ENCODE measurements around the gene ALKBH1. TPM values are rescaled to one million over a fixed set of nuclear protein-coding genes. Genes with fewer than 3 reads are reported as not detected.
A peak's percentile ranks its signal among the peaks of the same experiment; 100 is the strongest.

The ALKBH1 gene
- total RNA-seq, 1 experiment from 2014 or later, result 25.0 TPM

DNA sequence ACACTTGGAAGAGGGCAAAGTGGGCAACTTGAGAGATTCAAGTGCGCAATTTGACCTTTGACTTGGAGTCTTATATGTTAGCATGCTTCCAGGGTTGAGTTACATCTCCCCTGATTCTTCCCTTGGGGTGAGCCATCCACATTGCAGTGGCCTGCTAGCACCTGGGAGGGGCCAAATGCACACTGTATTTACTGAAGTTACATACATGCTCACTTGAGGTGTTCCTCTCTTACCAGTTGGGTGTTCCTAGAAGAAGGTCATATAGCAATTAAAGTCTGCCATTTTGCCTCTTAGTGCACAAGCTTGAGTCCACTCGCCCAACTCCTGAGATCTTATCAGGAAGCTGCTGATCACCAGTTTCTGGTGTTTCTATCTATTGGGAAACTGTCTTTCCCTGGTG is 77.7 kb downstream of the ALKBH1 start:
- Histone ChIP-seq H2AFZ (no peak overlapping the region), H3K9me3 (ENCODE audit: insufficient read depth, low read depth) (peaks cover 34% of the 10 kb centered on the region), H3F3A (ENCODE audit: insufficient read depth, low read depth) (no peaks in the 10 kb centered on the region), H3K79me2 (ENCODE audit: low read depth) (no peaks in the 10 kb centered on the region), H3K4me1 (replicated peaks; ENCODE audit: insufficient read depth) (no peaks in the 10 kb centered on the region), H3K9me2 (ENCODE audit: insufficient read depth) (no peaks in the 10 kb centered on the region), H3K27me3 (ENCODE audit: insufficient read depth, low read depth) (no peaks in the 10 kb centered on the region), H3K36me3 (ENCODE audit: low read depth) (no peaks in the 10 kb centered on the region), H4K20me1 (ENCODE audit: insufficient read depth) (no peaks in the 10 kb centered on the region), H3K4me3 (no peak overlapping the region), H3K27ac (no peak overlapping the region), H3K4me2 (no peak overlapping the region)
- no peak for TF ChIP-seq CTCF (conservative IDR thresholded peaks at IDR 0.05)
- no peak for TF ChIP-seq EZH2 (IDR thresholded peaks at IDR 0.05; ENCODE audit: low read depth)
- POLR2A ChIA-PET (ENCODE audit: unreplicated experiment), result no interaction called here
- no peak for DNase-seq
- intact Hi-C loops (cut with micrococcal nuclease; ENCODE audit: unreplicated experiment), result no loop called here
- BruUV-seq (replicated peaks), result no TSS peak
- CTCF ChIA-PET, result no interaction called here

- DNase-seq, result no peak
- Histone ChIP-seq H3K9me2 (ENCODE audit: insufficient read depth) (no peaks in the 10 kb centered on the region), H3F3A (ENCODE audit: insufficient read depth, low read depth) (peaks cover 32% of the 10 kb centered on the region), H3K9me3 (ENCODE audit: insufficient read depth, low read depth) (peaks cover 4% of the 10 kb centered on the region; the same call in 1 of the 2 replicates), H3K36me3 (ENCODE audit: low read depth) (no peaks in the 10 kb centered on the region), H3K4me1 (replicated peaks; ENCODE audit: insufficient read depth) (peaks cover 40% of the 10 kb centered on the region), H3K27ac (no peak overlapping the region), H3K27me3 (ENCODE audit: insufficient read depth, low read depth) (no peaks in the 10 kb centered on the region), H3K4me2 (no peak overlapping the region), H2AFZ (no peak overlapping the region), H3K4me3 (no peak overlapping the region), H4K20me1 (ENCODE audit: insufficient read depth) (no peaks in the 10 kb centered on the region), H3K79me2 (ENCODE audit: low read depth) (no peaks in the 10 kb centered on the region)
- POLR2A ChIA-PET (ENCODE audit: unreplicated experiment), result no interaction called here
- no peak for TF ChIP-seq CTCF (conservative IDR thresholded peaks at IDR 0.05)
- TF ChIP-seq EZH2 (IDR thresholded peaks at IDR 0.05; ENCODE audit: low read depth), result no peak
- intact Hi-C loops (cut with micrococcal nuclease; ENCODE audit: unreplicated experiment), result no loop called here
- no TSS peak for BruUV-seq (replicated peaks)
- CTCF ChIA-PET, result no interaction called here
Observed at GRCh38 chr14:77625360-77625759, 82.5 kb downstream of the ALKBH1 start.

GRCh38 chr14:77623201-77623600 is 84.6 kb downstream of the ALKBH1 start:
- Histone ChIP-seq H4K20me1 (ENCODE audit: insufficient read depth) (no peaks in the 10 kb centered on the region), H3K27ac (peak overlapping the region; percentile 73), H3K9me3 (ENCODE audit: insufficient read depth, low read depth) (no peaks in the 10 kb centered on the region), H3K79me2 (ENCODE audit: low read depth) (no peaks in the 10 kb centered on the region), H3K4me1 (replicated peaks; ENCODE audit: insufficient read depth) (peaks cover 40% of the 10 kb centered on the region), H3K4me3 (no peak overlapping the region), H3K27me3 (ENCODE audit: insufficient read depth, low read depth) (no peaks in the 10 kb centered on the region), H3K4me2 (peak overlapping the region; percentile 56), H3K9me2 (ENCODE audit: insufficient read depth) (no peaks in the 10 kb centered on the region), H2AFZ (peak overlapping the region; percentile 58; the same call in 1 of the 2 replicates), H3F3A (ENCODE audit: insufficient read depth, low read depth) (peaks cover 40% of the 10 kb centered on the region), H3K36me3 (ENCODE audit: low read depth) (no peaks in the 10 kb centered on the region)
- no peak for TF ChIP-seq EZH2 (IDR thresholded peaks at IDR 0.05; ENCODE audit: low read depth)
- no peak for TF ChIP-seq CTCF (conservative IDR thresholded peaks at IDR 0.05)
- POLR2A ChIA-PET (ENCODE audit: unreplicated experiment), result no interaction called here
- peak in 1 of 2 experiments; percentile 52 for DNase-seq
- CTCF ChIA-PET, result interaction anchor here (0.6 kb wide), 2 partner anchors 196 to 495 kb away, joined by 3 read pairs; no protein-coding TSS in a partner anchor
- intact Hi-C loops (cut with micrococcal nuclease; ENCODE audit: unreplicated experiment), result loop anchor here (2.0 kb wide), 1 partner anchor 18 kb away; no protein-coding TSS in a partner anchor
- no TSS peak for BruUV-seq (replicated peaks)

Other genes with a start within 250 kb of the ALKBH1 start
- 448 and 674 TPM in 2 replicates for gene AHSA1, start 249.9 kb downstream of the ALKBH1 start, total RNA-seq (2021)
- gene ISM2, start 209.2 kb downstream of the ALKBH1 start, total RNA-seq (2021), result 0.20 TPM in 1 of 2 replicates, not detected in the other
- 68.4 and 81.7 TPM in 2 replicates for gene SPTLC2, start 91.4 kb downstream of the ALKBH1 start, total RNA-seq (2021)
- 298 and 375 TPM in 2 replicates for gene SLIRP, start 80 bp upstream of the ALKBH1 start, total RNA-seq (2021)
- gene SNW1, start 53.1 kb upstream of the ALKBH1 start, total RNA-seq (2021), result 154 and 233 TPM in 2 replicates
- gene ADCK1, start 92.1 kb upstream of the ALKBH1 start, total RNA-seq (2021), result 19.0 and 26.3 TPM in 2 replicates